ENCODE results near the gene IHH. TPM values are rescaled to one million over a fixed set of nuclear protein-coding genes. Genes with fewer than 3 reads are reported as not detected.
A peak's percentile ranks its signal among the peaks of the same experiment; 100 is the strongest.

Gene IHH
- total RNA-seq, 1 donor from 2014 or later = 0.16 TPM

- DNase-seq = no peak
Measured at GRCh38 chr2:219019436-219019835, 41.3 kb downstream of the IHH start.

GRCh38 chr2:219018726-219019125 is 42.0 kb downstream of the IHH start:
- DNase-seq = no peak

- DNase-seq = no peak
Measured at GRCh38 chr2:219018286-219018685, 42.4 kb downstream of the IHH start.

GRCh38 chr2:219017201-219017931 is 43.4 kb downstream of the IHH start:
- peak; percentile 35 for DNase-seq

- no peak for DNase-seq
Measured at GRCh38 chr2:219016721-219017120, 44.0 kb downstream of the IHH start.

GRCh38 chr2:219010873-219011272 is 49.8 kb downstream of the IHH start:
- DNase-seq = no peak

GRCh38 chr2:219010162-219010756 is 50.5 kb downstream of the IHH start:
- DNase-seq = no peak

GRCh38 chr2:219009294-219009693 is 51.4 kb downstream of the IHH start:
- no peak for DNase-seq

Small RNA genes lying within 50 kb of the gene (small RNA-seq; reads per million reads assigned to genes)
- gene MIR3131 (not detected), gene RN7SL764P (not detected)

Other genes with a start within 250 kb of the IHH start
- gene PRKAG3, start 229.1 kb downstream of the IHH start, total RNA-seq = not detected
- not detected for gene WNT6, start 201.1 kb downstream of the IHH start, total RNA-seq
- gene WNT10A, start 180.1 kb downstream of the IHH start, total RNA-seq = not detected
- 6.2 TPM for gene CDK5R2, start 101.3 kb downstream of the IHH start, total RNA-seq
- not detected for gene FEV, start 75.7 kb downstream of the IHH start, total RNA-seq
- not detected for gene CRYBA2, start 67.5 kb downstream of the IHH start, total RNA-seq
- 0.16 TPM for gene CFAP65, start 19.4 kb downstream of the IHH start, total RNA-seq
- 9.2 TPM for gene NHEJ1, start 99.9 kb upstream of the IHH start, total RNA-seq
- gene SLC23A3, start 109.1 kb upstream of the IHH start, total RNA-seq = 0.31 TPM
- gene CNPPD1, start 116.0 kb upstream of the IHH start, total RNA-seq = 39.3 TPM
- gene RETREG2, start 117.4 kb upstream of the IHH start, total RNA-seq = 73.8 TPM
- gene ZFAND2B, start 145.9 kb upstream of the IHH start, total RNA-seq = 14.5 TPM
- gene ABCB6, start 158.0 kb upstream of the IHH start, total RNA-seq = 32.0 TPM
- 24.5 TPM for gene ATG9A, start 168.7 kb upstream of the IHH start, total RNA-seq
- 40.4 TPM for gene ANKZF1, start 168.9 kb upstream of the IHH start, total RNA-seq
- 2.7 TPM for gene GLB1L, start 184.5 kb upstream of the IHH start, total RNA-seq
- 15.4 TPM for gene STK16, start 184.6 kb upstream of the IHH start, total RNA-seq
- not detected for gene TUBA4B, start 192.3 kb upstream of the IHH start, total RNA-seq
- gene TUBA4A, start 193.0 kb upstream of the IHH start, total RNA-seq = 2.7 TPM
- 73.2 TPM for gene DNAJB2, start 218.4 kb upstream of the IHH start, total RNA-seq
- gene PTPRN, start 248.5 kb upstream of the IHH start, total RNA-seq = 32.6 TPM

All from occipital lobe (tissue), 3 donors.